Measurements from ENCODE around the gene MICU1. TPM values are rescaled to one million over a fixed set of nuclear protein-coding genes. Genes with fewer than 3 reads are reported as not detected.
"Not testable (repeated sequence)": the region's sequence is repeated elsewhere in the genome, so short reads cannot be mapped to it uniquely, and the experiment has no call there.

MICU1 gene
- total RNA-seq, 1 donor from 2014 or later = 43.7 TPM

DNA sequence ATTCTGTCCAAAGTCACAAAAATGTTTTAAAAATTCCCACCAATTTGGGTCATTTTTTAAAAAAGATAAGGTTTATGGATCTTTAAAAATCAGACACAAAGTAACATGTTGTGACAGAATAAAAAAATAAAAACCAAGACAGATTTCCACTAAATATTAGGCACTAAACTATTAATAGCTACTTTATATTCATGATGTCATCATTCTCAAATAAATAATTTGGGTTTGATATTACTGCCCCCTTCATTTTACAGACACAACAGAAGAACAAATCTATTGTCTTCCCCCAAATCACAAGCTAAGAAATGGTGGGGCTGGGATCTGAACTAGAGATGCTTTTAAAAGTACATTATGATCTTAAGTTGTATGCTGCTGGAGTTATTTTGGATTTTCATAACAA lies 119.4 kb downstream of the MICU1 start:
- DNase-seq (ENCODE audit: low spot score) = no peak

DNA sequence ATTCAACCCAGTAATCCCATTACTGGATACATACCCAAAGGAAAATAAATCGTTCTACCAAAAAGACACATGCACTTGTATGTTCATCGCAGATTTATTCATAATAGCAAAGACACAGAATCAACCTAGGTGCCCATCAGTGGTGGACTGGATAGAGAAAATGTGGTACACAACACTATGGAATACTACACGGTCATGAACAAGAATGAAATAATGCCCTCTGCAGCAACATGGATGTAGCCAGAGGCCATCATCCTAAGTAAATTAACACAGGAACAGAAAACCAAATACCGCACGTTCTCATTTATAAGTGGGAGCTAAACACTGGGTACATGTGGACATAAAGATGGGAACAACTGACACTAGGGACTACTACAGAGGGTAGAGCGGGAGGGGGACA lies 120.4 kb downstream of the MICU1 start:
- DNase-seq (ENCODE audit: low spot score) = no peak

DNA sequence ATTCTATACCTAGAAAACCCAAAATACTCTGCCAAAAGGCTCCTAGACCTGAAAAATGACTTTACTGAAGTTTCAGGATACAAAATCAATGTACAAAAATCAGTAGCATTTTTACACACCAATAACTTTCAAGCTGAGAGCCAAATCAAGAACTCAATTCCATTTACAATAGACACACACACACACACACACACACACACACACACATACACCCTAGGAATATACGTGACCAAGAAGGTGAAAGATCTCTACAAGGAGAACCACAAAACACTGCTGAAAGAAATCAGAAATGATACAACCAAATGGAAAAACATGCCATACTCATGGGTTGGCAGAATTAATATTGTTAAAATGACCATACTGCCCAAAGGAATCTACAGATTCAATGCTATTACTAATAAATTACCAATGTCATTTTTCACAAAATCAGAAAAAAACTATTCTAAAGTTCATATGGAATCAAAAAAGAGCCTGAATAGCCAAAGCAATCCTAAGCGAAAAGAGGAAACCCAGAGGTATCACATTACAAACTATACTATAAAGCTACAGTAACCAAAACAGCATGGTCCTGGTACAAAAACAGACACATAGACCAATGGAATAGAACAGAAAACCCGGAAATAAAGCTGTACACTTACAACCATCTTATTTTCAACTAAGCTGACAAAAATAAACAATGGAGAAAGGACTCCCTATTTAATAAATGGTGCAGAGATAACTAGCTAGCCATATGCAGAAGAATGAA lies 122.0 kb downstream of the MICU1 start:
- no peak for DNase-seq (ENCODE audit: low spot score)

DNA sequence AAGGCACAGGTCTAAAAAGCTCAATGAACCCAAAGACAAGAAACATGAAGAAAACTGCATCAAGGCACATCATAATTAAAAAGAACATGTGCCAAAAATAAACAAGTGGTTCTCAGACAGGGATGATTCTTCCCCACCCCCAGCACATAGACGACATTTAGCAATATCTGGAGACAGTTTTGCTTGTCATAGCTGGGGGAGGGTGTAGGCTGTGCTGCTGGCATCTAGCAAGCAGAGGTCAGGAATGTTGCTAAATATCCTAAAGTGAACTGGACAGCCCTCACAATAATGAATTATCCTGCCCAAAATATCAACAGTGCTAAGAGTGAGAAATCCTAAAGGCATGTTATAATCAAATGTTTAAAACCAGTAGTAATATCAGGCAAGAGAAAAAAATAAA lies 122.6 kb downstream of the MICU1 start:
- no peak for DNase-seq (ENCODE audit: low spot score)

DNA sequence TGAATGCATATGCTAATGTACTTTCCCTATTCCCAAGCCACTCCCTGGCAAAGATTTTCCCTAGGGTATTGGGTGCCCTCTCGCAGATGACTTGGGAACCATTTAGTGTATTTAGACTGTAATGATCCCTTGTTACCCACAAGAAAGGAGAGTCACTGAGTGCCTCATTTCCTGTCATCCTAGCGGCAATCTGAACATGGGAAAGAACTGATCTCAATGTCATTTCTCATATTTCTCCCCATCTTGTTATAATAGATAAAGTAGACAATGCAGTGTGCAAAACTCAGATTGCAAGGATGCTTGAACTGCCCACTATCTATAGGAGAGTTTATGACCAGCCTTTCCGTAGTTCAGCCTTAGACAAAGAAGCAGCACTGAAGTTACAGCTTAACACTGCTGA lies 123.3 kb downstream of the MICU1 start:
- no peak for DNase-seq (ENCODE audit: low spot score)

DNA sequence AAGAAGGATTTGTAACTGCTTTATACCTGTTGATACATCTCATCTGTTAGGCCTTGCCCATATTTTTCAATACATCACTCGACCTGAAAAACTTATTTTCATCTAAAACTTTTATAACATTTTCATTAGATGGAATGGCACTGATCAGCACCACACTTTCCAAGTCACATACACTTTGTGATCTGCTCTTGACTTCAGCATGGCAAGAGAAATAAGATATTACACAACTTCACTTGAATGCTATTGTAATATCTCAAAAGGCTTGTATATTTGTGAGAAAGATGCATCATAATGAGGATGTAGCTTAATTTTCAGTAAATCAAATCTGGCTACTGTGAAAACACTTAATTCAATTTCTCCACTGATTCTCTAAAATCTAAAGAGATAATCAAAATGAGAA lies 126.2 kb downstream of the MICU1 start:
- DNase-seq (ENCODE audit: low spot score) = no peak

DNA sequence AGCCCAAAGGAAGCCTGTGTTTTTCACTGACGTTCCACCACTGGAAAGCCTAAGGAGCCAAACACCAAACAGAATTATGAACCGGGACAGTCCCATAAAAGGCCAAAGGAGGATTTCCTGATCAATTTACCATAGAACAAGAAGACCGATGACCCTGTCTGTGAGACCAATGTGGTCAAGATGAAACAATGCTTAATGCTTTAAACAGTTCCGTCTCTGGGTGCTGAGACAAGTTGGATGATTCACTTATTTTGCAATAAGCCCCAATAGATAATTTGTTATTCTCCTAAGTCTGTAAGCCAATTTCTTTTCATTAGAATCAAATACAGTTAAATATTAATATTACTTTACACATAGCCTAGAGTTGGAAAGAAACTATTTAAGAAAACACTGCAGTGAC lies 134.9 kb downstream of the MICU1 start:
- DNase-seq (ENCODE audit: low spot score) = no peak

DNA sequence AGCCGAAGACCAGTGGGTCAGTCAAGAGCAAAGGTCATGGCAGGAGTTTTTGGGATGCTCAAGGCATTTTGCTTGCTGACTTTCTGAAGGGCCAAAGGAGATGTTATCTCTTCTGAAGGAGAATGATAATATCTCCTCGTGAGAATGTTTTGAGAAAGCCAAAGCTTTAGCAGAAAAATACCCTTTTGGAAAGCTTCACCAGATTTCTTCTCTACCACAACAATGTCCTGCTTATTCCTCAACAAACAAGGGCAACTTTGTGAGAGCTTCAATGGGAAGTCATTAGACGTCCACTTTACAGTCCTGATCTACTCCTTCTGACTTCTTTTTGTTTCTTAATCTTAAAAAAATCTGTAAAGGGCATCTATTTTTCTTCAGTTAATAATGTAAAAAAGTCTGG lies 138.4 kb downstream of the MICU1 start:
- DNase-seq (ENCODE audit: low spot score) = no peak

DNA sequence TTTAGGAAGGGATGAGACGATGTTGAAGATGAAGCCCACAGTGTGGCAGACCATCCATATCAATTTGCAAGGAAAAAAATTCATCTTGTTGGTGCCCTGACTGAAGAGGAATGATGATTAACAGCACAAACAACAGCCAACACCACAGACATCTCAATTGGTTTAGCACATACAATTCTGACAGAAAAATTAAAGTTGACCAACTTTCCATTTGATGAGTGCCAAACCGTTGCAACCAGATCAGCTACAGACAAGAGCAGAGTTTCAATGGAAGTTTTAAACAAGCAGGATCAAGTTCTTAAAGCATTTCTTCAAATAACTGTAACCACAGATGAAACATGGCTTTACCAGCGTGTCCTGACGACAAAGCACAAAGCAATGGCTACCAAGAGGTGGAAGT lies 138.8 kb downstream of the MICU1 start:
- DNase-seq (ENCODE audit: low spot score) = no peak

DNA sequence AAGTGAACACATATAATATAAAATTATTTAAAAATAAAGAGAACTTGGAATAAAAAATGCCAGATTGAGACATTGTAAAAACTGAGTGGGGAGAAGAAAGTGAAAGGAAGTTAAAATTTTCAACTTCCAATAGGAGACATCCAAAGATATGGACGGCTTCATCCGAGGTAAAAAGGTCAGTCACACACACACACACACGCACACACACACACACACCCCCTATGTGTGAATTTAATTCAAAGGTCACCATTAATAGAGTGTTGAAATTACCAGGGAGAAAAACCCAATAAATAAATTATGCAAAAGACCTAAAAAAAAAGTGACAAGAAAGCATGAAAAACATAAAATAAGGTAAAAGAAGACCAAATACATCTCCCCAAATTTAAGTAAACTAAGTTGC lies 140.2 kb downstream of the MICU1 start:
- DNase-seq (ENCODE audit: low spot score) = no peak

DNA sequence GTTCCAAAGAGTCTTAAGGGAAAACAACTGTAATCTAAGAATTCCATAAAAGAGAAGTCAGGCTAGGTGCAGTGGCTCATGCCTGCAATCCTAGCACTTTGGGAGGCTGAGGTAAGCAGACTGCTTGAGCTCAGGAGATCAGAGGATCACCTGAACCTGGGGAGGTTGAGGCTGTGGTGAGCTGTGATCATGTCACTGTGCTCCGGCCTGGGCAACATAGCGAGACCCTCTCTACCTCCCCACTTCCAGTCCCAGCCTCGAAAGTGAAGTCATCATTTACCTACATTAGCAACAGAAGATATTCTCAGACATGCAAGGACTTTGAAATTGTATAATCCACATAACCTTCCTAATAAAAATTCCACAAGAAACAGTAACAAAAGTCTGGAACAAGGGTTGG lies 141.4 kb downstream of the MICU1 start:
- no peak for DNase-seq (ENCODE audit: low spot score)

DNA sequence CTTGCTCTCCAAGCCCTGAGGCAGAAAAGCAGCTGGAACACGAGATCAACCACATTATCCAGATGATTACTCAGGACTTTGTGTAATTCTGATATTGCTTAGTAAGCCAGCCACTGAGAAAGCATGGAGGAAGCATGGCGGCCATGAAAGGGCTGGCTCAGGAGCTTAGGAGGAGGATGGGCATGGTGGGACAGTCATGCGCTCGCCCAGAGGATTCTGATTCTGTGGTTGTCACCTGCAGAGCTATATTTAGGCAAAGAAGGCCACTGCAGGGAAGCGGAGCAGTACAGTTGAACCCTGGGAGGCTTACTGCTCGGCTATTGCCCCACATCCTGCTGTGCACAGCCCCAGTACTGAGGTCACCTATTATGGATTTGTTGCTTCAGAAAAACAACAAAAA lies 142.4 kb downstream of the MICU1 start:
- DNase-seq (ENCODE audit: low spot score) = no peak

DNA sequence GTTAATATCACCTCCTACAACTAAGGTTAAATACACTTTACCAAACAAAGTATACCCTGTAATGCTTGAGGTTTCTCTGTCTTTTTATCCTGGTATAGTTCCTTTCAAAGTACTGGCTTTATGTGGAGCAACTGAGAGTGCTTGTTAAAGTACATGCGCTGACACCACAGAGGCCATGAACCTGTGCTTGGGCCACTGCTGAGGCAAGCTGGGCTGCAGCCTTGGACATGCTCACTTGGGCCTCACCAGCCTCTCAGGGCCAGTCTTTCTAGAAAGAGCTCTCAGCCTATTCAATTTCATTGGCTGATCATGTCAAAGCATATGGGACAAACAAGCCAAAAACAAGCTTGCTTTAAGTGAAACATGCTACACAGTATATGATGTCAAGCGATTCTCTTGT lies 145.0 kb downstream of the MICU1 start:
- no peak for DNase-seq (ENCODE audit: low spot score)

DNA sequence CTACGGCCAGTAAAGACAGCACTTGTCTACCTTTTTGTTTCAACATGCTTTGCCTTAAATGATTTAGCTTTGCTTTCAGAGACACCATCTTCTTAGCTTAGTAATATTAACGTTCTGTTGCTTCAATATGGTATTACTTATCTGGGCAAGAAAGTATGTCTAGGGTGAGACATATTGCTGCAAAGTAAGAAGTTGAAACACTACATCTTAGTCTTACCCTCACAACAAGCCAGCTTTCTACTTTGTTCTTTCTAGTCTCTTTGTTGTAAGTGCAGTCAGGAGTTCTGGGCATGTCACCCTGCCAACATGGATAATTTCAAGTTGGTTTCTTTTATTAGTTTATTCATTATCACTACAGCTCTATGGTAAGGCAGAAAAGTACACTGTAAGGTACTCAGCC lies 148.4 kb downstream of the MICU1 start:
- no peak for DNase-seq (ENCODE audit: low spot score)

DNA sequence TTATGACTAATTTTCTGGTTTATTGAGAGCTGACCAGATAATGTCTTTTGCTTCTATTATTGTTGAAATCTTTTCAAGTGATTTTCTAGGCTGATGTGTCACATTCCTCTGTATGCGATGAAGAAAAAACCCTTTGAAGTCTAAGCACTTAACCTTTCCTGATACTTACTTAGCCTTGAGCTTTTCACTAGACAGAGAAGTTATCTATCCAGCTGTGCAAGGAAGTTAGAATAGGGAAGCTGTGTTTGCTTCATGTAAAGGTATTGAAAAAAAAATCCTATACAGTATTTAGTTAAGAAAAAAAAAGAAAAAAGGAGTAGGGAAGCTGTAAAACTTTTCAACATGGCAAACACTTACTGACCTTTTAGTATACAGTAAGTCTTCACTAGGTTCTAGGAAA lies 153.6 kb downstream of the MICU1 start:
- no peak for DNase-seq (ENCODE audit: low spot score)

DNA sequence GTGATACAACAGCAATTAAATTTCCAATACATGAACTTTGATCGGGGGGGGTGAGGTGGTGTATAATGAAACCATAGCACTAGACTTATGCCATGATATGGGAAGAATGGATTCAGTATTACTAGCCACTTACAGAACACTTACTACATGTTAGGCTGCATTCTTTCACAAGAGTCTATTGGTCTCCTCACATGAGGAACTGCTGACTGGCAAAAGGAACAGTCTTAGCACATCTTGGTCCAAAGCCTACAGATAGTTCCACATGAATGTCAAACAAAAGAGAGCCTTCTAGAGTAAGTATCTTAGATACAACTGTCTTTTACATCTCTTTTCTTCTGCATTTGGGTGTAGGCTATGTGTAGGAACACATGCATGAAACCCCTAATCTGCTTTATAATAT lies 155.2 kb downstream of the MICU1 start:
- no peak for DNase-seq (ENCODE audit: low spot score)

DNA sequence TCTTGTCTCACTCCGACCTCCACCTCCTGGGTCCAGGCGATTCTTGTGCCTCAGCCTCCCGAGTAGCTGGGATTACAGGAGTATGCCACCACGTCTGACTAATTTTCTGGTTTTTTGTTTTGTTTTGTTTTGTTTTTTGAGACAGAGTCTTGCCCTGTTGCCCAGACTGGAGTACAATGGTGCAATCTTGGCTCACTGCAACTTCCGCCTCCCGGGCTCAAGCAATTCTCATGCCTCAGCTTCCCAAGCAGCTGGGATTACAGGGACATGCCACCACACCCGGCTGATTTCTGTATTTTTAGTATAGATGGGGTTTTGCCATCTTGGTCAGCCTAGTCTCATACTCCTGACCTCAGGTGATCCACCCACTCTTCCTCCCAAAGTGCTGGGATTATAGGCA lies 158.8 kb downstream of the MICU1 start:
- DNase-seq (ENCODE audit: low spot score) = not testable (repeated sequence)

DNA sequence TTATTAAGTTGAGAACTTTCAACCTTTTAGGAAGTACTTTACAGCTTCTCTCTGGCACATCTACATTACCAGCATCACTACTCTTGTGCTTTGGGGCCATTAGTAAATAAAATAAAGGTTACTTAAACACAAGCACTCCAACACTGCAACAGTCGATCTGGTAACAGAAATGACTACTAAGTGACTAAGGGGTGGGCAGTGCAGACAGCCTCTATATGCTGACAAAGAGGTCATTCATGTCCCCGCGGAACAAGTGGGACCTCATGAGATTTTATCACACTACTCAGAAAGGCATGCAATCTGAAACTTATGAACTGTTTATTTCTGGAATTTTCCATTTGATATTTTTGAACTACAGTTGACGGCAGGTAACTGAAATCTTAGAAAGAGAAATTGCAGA lies 159.9 kb downstream of the MICU1 start:
- no peak for DNase-seq (ENCODE audit: low spot score)

DNA sequence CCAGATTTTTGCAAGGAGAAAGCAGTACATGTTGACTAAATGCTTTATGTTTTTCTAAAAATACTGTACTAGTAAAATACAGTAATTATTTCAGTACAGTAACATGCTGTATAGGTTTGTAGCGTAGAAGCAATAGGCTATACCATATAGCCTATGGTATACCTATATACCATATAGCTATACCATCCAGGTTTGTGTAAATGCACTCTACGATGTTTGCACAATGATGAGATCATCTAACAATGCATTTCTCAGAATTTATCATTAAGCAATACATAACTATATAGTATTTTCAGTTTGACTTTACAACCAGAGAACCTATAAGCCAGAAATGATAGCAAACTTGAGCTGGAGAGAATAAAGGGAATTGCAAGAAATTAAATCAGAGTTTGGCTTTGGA lies 161.4 kb downstream of the MICU1 start:
- no peak for DNase-seq (ENCODE audit: low spot score)

DNA sequence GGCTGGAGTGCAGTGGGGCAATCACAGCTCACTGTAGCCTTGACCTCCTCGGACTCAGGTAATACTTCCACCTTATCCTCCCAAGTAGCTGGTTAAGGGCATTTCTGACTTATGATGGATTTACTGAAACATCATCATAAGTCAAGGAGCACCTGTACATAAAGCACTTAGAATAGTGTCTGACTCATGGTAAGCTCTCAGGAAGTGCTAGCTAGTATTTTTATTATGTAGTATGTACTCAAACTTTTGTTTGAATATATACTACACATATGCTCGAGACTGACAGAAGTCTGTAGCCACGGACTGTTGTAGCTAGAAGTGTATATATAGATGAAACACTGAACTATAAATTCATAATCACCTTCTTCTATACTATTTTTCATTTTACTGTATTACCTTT lies 163.6 kb downstream of the MICU1 start:
- no peak for DNase-seq (ENCODE audit: low spot score)

DNA sequence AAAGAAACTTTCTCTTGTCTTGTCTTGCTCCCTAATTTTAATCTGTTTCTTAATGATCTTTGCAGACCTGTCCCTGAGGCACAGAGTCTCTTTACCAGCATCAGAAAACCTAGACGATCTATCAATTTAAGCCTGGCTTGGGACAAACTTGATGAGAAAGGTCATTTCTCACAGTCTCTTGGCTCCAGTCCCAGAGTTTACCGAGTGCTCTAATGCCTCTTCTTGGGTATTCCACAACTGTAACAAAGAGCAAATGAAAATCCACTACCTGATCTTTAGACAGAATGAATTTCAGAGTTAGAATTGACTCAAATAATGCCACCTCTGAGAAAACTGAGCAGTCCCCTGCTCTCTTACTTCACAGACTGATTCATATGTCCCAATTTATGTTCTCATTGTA lies 164.8 kb downstream of the MICU1 start:
- DNase-seq (ENCODE audit: low spot score) = no peak

DNA sequence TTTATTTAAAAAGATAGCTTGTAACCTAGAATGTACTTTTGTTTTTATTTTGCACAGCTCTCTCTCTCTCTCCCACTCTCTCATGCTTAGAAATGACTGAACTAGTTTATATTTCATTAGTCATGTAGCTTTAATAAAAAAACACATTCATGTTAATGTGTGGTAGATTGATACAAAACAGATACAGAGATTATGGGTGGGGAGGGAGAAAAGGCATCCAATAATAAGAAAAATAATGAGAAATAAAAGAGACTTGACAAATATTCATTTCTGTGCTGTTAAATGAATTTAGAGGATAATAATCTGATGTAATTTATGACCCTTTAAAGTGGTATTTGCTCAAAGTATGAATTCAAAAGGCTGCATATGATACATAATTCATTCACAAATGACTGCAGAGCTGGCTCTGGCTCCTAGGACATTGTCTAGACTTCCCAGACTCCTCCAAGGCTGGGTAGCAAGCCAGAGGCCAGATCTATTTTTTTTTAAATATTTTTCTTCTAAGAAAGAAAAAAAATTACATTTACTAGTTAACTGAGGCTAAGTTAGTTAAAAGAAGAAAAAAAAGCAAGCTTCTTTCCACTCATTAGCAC lies 165.5 kb downstream of the MICU1 start:
- no peak for DNase-seq (ENCODE audit: low spot score)

DNA sequence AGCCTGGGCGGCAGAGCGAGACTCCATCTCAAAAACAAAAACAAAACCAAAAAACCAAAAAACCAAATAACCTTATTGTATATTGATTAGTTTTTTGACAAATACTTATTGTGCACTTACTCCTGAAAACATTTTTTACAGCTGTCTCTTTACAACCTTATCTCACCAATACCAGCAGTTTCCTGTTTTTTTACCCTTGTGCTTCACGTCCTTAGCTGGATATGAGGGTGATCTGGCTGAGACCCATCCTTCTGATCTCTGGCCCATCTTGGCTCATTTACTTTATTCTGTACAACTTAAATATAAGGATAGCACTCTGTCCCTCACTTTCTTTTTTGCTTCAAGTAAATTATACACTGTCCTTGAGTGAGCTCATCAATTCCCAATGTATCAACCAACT lies 166.6 kb downstream of the MICU1 start:
- no peak for DNase-seq (ENCODE audit: low spot score)
